ENCODE data around the gene GRPEL1.

Gene GRPEL1

GRCh38 chr4:7021355-7021754 lies 46.5 kb downstream of the GRPEL1 start:
- no peak for DNase-seq

- DNase-seq = no peak
Observed at GRCh38 chr4:7020856-7021255, 47.0 kb downstream of the GRPEL1 start.

GRCh38 chr4:7020290-7020689 lies 47.6 kb downstream of the GRPEL1 start:
- DNase-seq = no peak

- DNase-seq = no peak
Observed at GRCh38 chr4:7019367-7019766, 48.5 kb downstream of the GRPEL1 start.

- DNase-seq = no peak
Observed at GRCh38 chr4:7018281-7018680, 49.6 kb downstream of the GRPEL1 start.

GRCh38 chr4:7017446-7018048 lies 50.3 kb downstream of the GRPEL1 start:
- no peak for DNase-seq

GRCh38 chr4:7016512-7016911 lies 51.4 kb downstream of the GRPEL1 start:
- no peak for DNase-seq

- no peak for DNase-seq
Observed at GRCh38 chr4:7016086-7016485, 51.8 kb downstream of the GRPEL1 start.

- no peak for DNase-seq
Observed at GRCh38 chr4:7015383-7016035, 52.4 kb downstream of the GRPEL1 start.

- DNase-seq = no peak
Observed at GRCh38 chr4:7014815-7015214, 53.0 kb downstream of the GRPEL1 start.

- no peak for DNase-seq
Observed at GRCh38 chr4:7013175-7013574, 54.7 kb downstream of the GRPEL1 start.

GRCh38 chr4:7009564-7009963 lies 58.3 kb downstream of the GRPEL1 start:
- DNase-seq = no peak
